Effector memory CD8-positive, alpha-beta T cell (primary cell): ENCODE results near the gene GNG11.
"Not testable (repeated sequence)": the region's sequence is repeated elsewhere in the genome, so short reads cannot be mapped to it uniquely, and the experiment has no call there.

Experiments
- ATAC-seq: fragments of 150-1000 bp; cut with Tn5 transposase; replicated peaks from 2 replicates; pipeline ENCODE4 v1.10.0; 2021; ENCODE audit warnings: mild to moderate bottlenecking, moderate library complexity
- DNase-seq, 3 experiments: peaks; one replicate each; pipeline ENCODE4 v3.0.0; 2021
- H3K27ac Mint-ChIP-seq, 2 donors: one replicate each; pipeline ENCODE4 v1.8.0; 2022; ENCODE audit warnings: mild to moderate bottlenecking in 2 of 2, mixed read lengths in 2 of 2, moderate library complexity in 2 of 2
- H3K27me3 Mint-ChIP-seq, 2 donors: one replicate each; pipeline ENCODE4 v1.8.0; 2022; ENCODE audit warnings: mixed read lengths in 2 of 2
- H3K36me3 Mint-ChIP-seq: one replicate; pipeline ENCODE4 v1.8.0; 2022; ENCODE audit warnings: mild to moderate bottlenecking, moderate library complexity, mixed read lengths; ENCODE audit not compliant: insufficient read depth
- H3K4me1 Mint-ChIP-seq, 2 donors: one replicate each; pipeline ENCODE4 v1.8.0; 2022; ENCODE audit warnings: low read depth in 2 of 2, mixed read lengths in 2 of 2
- H3K4me3 Mint-ChIP-seq, 2 donors: one replicate each; pipeline ENCODE4 v1.8.0; 2022; ENCODE audit warnings: mild to moderate bottlenecking in 2 of 2, mixed read lengths in 2 of 2, moderate library complexity in 2 of 2
- H3K9me3 Mint-ChIP-seq, 2 donors: one replicate each; pipeline ENCODE4 v1.8.0; 2022; ENCODE audit warnings: mixed read lengths in 2 of 2

The GNG11 gene

GRCh38 chr7:93894966-93895640, 26.4 kb upstream of the GNG11 start:
- Mint-ChIP-seq H3K4me3 (no peak overlapping the region), H3K27me3 (peaks cover 15 to 41% of the 10 kb centered on the region in 2 donors), H3K4me1 (peaks cover 3% of the 10 kb centered on the region in 2 donors), H3K27ac (no peak overlapping the region), H3K9me3 (no peaks in the 10 kb centered on the region), H3K36me3 (no peaks in the 10 kb centered on the region)
- no peak for DNase-seq
- ATAC-seq, result no peak

GRCh38 chr7:93895859-93896600, 25.5 kb upstream of the GNG11 start:
- Mint-ChIP-seq H3K4me1 (no peaks in the 10 kb centered on the region), H3K27ac (no peak overlapping the region), H3K27me3 (peaks cover 11 to 34% of the 10 kb centered on the region in 2 donors), H3K4me3 (no peak overlapping the region), H3K9me3 (no peaks in the 10 kb centered on the region), H3K36me3 (no peaks in the 10 kb centered on the region)
- ATAC-seq (no peak), DNase-seq (no peak)

GRCh38 chr7:93897680-93898079, 23.9 kb upstream of the GNG11 start:
- H3K27me3 Mint-ChIP-seq, result peaks cover 0 to 19% of the 10 kb centered on the region in 2 donors
- no peak overlapping the region for H3K27ac Mint-ChIP-seq
- no peaks in the 10 kb centered on the region for H3K4me1 Mint-ChIP-seq
- no peaks in the 10 kb centered on the region for H3K36me3 Mint-ChIP-seq
- DNase-seq (no peak), ATAC-seq (no peak)
- no peak overlapping the region for H3K4me3 Mint-ChIP-seq
- no peaks in the 10 kb centered on the region for H3K9me3 Mint-ChIP-seq

- Mint-ChIP-seq H3K9me3 (no peaks in the 10 kb centered on the region), H3K4me1 (no peaks in the 10 kb centered on the region), H3K27me3 (peaks cover 0 to 10% of the 10 kb centered on the region in 2 donors), H3K27ac (no peak overlapping the region), H3K36me3 (no peaks in the 10 kb centered on the region), H3K4me3 (no peak overlapping the region)
- ATAC-seq (no peak), DNase-seq (no peak)
These were observed 18.6 kb upstream of the GNG11 start for GRCh38 chr7:93902777-93903423.

- H3K9me3 Mint-ChIP-seq, result no peaks in the 10 kb centered on the region
- H3K4me3 Mint-ChIP-seq, result no peak within 1 kb of the TSS
- DNase-seq, result no peak
- no peak for ATAC-seq
- H3K4me1 Mint-ChIP-seq, result no peaks in the 10 kb centered on the region
- no peaks in the 10 kb centered on the region for H3K36me3 Mint-ChIP-seq
- no peak within 1 kb of the TSS for H3K27ac Mint-ChIP-seq
- no peaks in the 10 kb centered on the region for H3K27me3 Mint-ChIP-seq
These were observed 15.3 kb upstream of the GNG11 start, which contains the start of gene GNGT1 for GRCh38 chr7:93906267-93906666. TSS of gene GNGT1 (plus strand) at chr7:93906567. CDS start at chr7:93906747, 180 bp downstream.

- no peaks in the 10 kb centered on the region for H3K9me3 Mint-ChIP-seq
These were observed 11.2 kb upstream of the GNG11 start for GRCh38 chr7:93910076-93910994.

GRCh38 chr7:93911242-93911641, 10.3 kb upstream of the GNG11 start:
- not testable (repeated sequence) for ATAC-seq, DNase-seq, H3K36me3 Mint-ChIP-seq, H3K27ac Mint-ChIP-seq, H3K4me1 Mint-ChIP-seq, H3K4me3 Mint-ChIP-seq, H3K9me3 Mint-ChIP-seq, H3K27me3 Mint-ChIP-seq

More at GRCh38 chr7:93910076-93910994, 11.2 kb upstream of the GNG11 start:
- DNase-seq, result no peak
- Mint-ChIP-seq H3K27ac (no peak overlapping the region), H3K36me3 (no peaks in the 10 kb centered on the region), H3K4me3 (no peak overlapping the region), H3K4me1 (no peaks in the 10 kb centered on the region), H3K27me3 (no peaks in the 10 kb centered on the region)
- no peak for ATAC-seq

GRCh38 chr7:93911661-93912060, 9.9 kb upstream of the GNG11 start:
- H3K27me3 Mint-ChIP-seq, ATAC-seq, H3K27ac Mint-ChIP-seq, H3K9me3 Mint-ChIP-seq, DNase-seq, H3K4me1 Mint-ChIP-seq, H3K4me3 Mint-ChIP-seq, H3K36me3 Mint-ChIP-seq: not testable (repeated sequence)

GRCh38 chr7:93913197-93913596, 8.3 kb upstream of the GNG11 start:
- H3K27me3 Mint-ChIP-seq, result peaks cover 6 to 9% of the 10 kb centered on the region in 2 donors
- H3K9me3 Mint-ChIP-seq, result no peaks in the 10 kb centered on the region
- H3K4me3 Mint-ChIP-seq, result no peak overlapping the region
- H3K27ac Mint-ChIP-seq, result no peak overlapping the region
- H3K36me3 Mint-ChIP-seq, result no peaks in the 10 kb centered on the region
- H3K4me1 Mint-ChIP-seq, result no peaks in the 10 kb centered on the region
- DNase-seq, result no peak
- no peak for ATAC-seq

- DNase-seq (no peak), ATAC-seq (no peak)
- H3K4me1 Mint-ChIP-seq, result no peaks in the 10 kb centered on the region
- H3K27me3 Mint-ChIP-seq, result peaks cover 6 to 9% of the 10 kb centered on the region in 2 donors
- no peaks in the 10 kb centered on the region for H3K9me3 Mint-ChIP-seq
- no peaks in the 10 kb centered on the region for H3K36me3 Mint-ChIP-seq
- no peak overlapping the region for H3K4me3 Mint-ChIP-seq
- H3K27ac Mint-ChIP-seq, result no peak overlapping the region
These were observed 6.9 kb upstream of the GNG11 start for GRCh38 chr7:93914581-93915066.

GRCh38 chr7:93915206-93915842, 6.2 kb upstream of the GNG11 start:
- not testable (repeated sequence) for ATAC-seq, H3K4me1 Mint-ChIP-seq, H3K9me3 Mint-ChIP-seq, H3K4me3 Mint-ChIP-seq, H3K36me3 Mint-ChIP-seq, H3K27ac Mint-ChIP-seq, DNase-seq
- H3K27me3 Mint-ChIP-seq, result peaks cover 6 to 12% of the 10 kb centered on the region in 2 donors

GRCh38 chr7:93915888-93916287, 5.6 kb upstream of the GNG11 start:
- H3K9me3 Mint-ChIP-seq, ATAC-seq: not testable (repeated sequence)

More at GRCh38 chr7:93915888-93916287, 5.6 kb upstream of the GNG11 start:
- not testable (repeated sequence) for H3K36me3 Mint-ChIP-seq, H3K27ac Mint-ChIP-seq, H3K4me1 Mint-ChIP-seq, DNase-seq, H3K4me3 Mint-ChIP-seq
- peaks cover 9 to 17% of the 10 kb centered on the region in 2 donors for H3K27me3 Mint-ChIP-seq
